ENCODE results near the gene B3GNT3. TPM values are rescaled to one million over a fixed set of nuclear protein-coding genes. Genes with fewer than 3 reads are reported as not detected.

The B3GNT3 gene
- total RNA-seq, 1 experiment from 2014 or later = not detected

DNA sequence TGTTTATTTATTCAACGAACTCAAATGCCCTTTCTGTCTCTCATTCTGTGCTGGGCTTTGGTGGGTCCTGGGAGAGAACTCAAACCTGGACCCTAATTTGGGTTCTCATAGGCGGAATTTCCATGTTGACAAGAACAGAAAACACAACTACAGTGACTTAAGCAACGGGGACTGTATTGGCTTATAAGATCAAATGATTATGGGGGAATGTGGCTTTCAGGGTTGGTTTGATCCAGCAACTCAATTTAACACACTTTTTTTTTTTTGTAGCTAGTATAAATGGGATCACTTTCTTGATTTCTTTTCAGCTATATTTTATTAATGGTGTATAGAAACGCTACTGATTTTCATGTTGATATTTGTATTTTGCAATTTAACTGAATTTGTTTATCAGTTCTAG lies 33.8 kb upstream of the B3GNT3 start:
- Histone ChIP-seq H3K4me3 (ENCODE audit: low read length) (no peak overlapping the region), H3K27ac (ENCODE audit: low read length) (peak overlapping the region; percentile 68), H3K36me3 (ENCODE audit: insufficient read depth, low read length) (peaks cover 9% of the 10 kb centered on the region), H3K9me2 (replicated peaks; ENCODE audit: insufficient read depth, low read length) (no peaks in the 10 kb centered on the region), H3K4me1 (ENCODE audit: low read length) (peaks cover 23% of the 10 kb centered on the region), H3K4me2 (ENCODE audit: low read depth, low read length, poor library complexity, severe bottlenecking) (no peak overlapping the region), H3K27me3 (ENCODE audit: low read length) (no peaks in the 10 kb centered on the region), H4K20me1 (ENCODE audit: insufficient read depth, low read depth, low read length) (no peaks in the 10 kb centered on the region), H3K9ac (ENCODE audit: low read length) (no peak overlapping the region), H3K79me2 (ENCODE audit: low read length) (no peaks in the 10 kb centered on the region), H2AFZ (ENCODE audit: low read length) (no peak overlapping the region), H3K9me3 (ENCODE audit: low read length) (no peaks in the 10 kb centered on the region)
- no peak for DNase-seq

DNA sequence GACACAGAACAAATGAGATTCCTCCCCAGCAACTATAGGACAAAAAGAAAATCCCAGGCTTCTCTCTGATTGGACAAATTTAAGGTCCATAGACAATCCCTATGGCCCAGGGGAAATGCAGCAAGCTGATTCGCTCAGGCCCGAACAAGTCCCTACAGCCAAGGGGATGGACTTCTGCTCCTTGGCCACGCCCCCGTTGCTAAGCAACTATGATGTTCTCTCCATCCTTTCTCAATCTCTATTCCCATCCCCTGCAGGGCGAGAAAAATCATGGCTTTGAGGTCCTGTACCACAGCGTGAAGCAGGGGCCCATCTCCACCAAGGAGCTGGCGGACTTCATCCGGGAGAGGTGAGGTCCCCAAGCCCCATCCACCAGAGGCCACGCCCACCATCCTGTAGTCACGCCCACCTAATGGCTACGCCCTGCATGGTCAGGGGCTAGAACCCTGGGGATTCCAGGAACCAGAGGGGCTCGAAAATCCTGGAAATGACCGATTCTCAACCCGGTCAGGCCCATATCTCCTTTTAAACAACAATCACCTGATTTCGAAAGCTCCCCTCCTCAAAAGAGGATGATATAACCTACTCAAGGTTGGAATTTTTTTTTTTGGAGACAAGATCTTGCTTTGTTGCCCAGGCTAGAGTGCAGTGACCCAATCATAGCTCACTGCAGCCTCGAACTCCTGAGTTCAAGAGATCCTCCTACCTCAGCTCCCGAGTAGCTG lies 32.3 kb upstream of the B3GNT3 start:
- peaks cover 19% of the 10 kb centered on the region for H3K4me1 ChIP-seq (ENCODE audit: low read length)
- H3K36me3 ChIP-seq (ENCODE audit: insufficient read depth, low read length) = peaks cover 14% of the 10 kb centered on the region
- H3K4me3 ChIP-seq (ENCODE audit: low read length) = no peak overlapping the region
- no peaks in the 10 kb centered on the region for H3K27me3 ChIP-seq (ENCODE audit: low read length)
- no peaks in the 10 kb centered on the region for H4K20me1 ChIP-seq (ENCODE audit: insufficient read depth, low read depth, low read length)
- peak; percentile 86 for DNase-seq
- no peak overlapping the region for H2AFZ ChIP-seq (ENCODE audit: low read length)
- H3K4me2 ChIP-seq (ENCODE audit: low read depth, low read length, poor library complexity, severe bottlenecking) = no peak overlapping the region
- H3K9ac ChIP-seq (ENCODE audit: low read length) = no peak overlapping the region
- no peaks in the 10 kb centered on the region for H3K9me2 ChIP-seq (replicated peaks; ENCODE audit: insufficient read depth, low read length)
- H3K27ac ChIP-seq (ENCODE audit: low read length) = no peak overlapping the region
- H3K79me2 ChIP-seq (ENCODE audit: low read length) = no peaks in the 10 kb centered on the region
- no peaks in the 10 kb centered on the region for H3K9me3 ChIP-seq (ENCODE audit: low read length)

DNA sequence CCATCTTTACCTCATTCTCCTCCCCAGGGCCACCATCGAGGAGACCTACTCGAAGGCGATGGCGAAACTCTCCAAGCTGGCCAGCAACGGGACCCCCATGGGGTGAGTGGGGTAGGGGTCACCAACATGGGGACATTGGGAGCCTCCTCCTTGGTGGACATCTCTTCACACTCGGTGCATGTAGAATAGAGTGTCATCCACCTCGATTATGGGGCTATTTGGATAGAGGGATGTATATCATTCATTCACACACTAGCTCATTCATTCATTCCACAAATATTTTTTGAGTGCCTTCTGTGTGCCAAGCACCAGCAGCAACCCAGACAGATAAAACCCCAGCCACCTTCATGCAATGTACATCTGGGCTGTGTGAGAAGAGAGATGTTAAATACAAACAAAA lies 30.6 kb upstream of the B3GNT3 start:
- H4K20me1 ChIP-seq (ENCODE audit: insufficient read depth, low read depth, low read length) = no peaks in the 10 kb centered on the region
- H3K9ac ChIP-seq (ENCODE audit: low read length) = no peak overlapping the region
- H2AFZ ChIP-seq (ENCODE audit: low read length) = no peak overlapping the region
- DNase-seq = no peak
- H3K9me3 ChIP-seq (ENCODE audit: low read length) = no peaks in the 10 kb centered on the region
- H3K9me2 ChIP-seq (replicated peaks; ENCODE audit: insufficient read depth, low read length) = no peaks in the 10 kb centered on the region
- H3K4me3 ChIP-seq (ENCODE audit: low read length) = no peak overlapping the region
- no peak overlapping the region for H3K4me2 ChIP-seq (ENCODE audit: low read depth, low read length, poor library complexity, severe bottlenecking)
- H3K27me3 ChIP-seq (ENCODE audit: low read length) = no peaks in the 10 kb centered on the region
- peaks cover 18% of the 10 kb centered on the region for H3K4me1 ChIP-seq (ENCODE audit: low read length)
- peaks cover 15% of the 10 kb centered on the region for H3K36me3 ChIP-seq (ENCODE audit: insufficient read depth, low read length)
- no peak overlapping the region for H3K27ac ChIP-seq (ENCODE audit: low read length)
- H3K79me2 ChIP-seq (ENCODE audit: low read length) = no peaks in the 10 kb centered on the region

DNA sequence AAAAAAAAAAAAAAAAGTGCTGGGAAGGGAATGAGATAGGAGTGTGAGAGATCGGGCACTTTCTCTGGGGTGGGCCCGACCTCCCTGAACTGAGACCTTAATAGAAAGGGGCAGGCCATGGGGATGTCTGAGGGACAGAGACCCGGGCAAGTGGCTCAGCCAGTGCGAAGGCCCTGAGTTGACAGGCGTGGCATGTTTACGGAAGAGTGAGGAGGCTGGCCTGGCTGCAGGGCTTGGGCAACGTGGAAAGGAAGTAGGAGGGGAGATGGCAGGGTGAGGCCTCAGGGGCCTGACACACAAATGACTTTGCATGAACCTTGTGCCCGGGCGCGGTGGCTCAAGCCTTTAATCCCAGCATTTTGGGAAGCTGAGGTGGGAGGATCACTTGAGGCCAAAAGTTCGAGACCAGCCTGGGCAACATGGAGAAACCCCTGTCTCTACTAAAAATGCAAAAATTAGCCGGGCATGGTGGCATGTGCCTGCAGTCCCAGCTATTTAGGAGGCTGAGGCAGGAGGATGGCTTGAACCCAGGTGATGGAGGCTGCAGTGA lies 29.8 kb upstream of the B3GNT3 start:
- Histone ChIP-seq H3K27ac (ENCODE audit: low read length) (no peak overlapping the region), H3K9me3 (ENCODE audit: low read length) (no peaks in the 10 kb centered on the region), H3K79me2 (ENCODE audit: low read length) (no peaks in the 10 kb centered on the region), H3K27me3 (ENCODE audit: low read length) (no peaks in the 10 kb centered on the region), H3K4me2 (ENCODE audit: low read depth, low read length, poor library complexity, severe bottlenecking) (no peak overlapping the region), H3K36me3 (ENCODE audit: insufficient read depth, low read length) (peaks cover 18% of the 10 kb centered on the region; the same call in 1 of the 2 replicates), H3K9ac (ENCODE audit: low read length) (no peak overlapping the region), H2AFZ (ENCODE audit: low read length) (no peak overlapping the region), H3K4me1 (ENCODE audit: low read length) (peaks cover 10% of the 10 kb centered on the region), H3K4me3 (ENCODE audit: low read length) (no peak overlapping the region), H3K9me2 (replicated peaks; ENCODE audit: insufficient read depth, low read length) (no peaks in the 10 kb centered on the region), H4K20me1 (ENCODE audit: insufficient read depth, low read depth, low read length) (no peaks in the 10 kb centered on the region)
- DNase-seq = no peak

DNA sequence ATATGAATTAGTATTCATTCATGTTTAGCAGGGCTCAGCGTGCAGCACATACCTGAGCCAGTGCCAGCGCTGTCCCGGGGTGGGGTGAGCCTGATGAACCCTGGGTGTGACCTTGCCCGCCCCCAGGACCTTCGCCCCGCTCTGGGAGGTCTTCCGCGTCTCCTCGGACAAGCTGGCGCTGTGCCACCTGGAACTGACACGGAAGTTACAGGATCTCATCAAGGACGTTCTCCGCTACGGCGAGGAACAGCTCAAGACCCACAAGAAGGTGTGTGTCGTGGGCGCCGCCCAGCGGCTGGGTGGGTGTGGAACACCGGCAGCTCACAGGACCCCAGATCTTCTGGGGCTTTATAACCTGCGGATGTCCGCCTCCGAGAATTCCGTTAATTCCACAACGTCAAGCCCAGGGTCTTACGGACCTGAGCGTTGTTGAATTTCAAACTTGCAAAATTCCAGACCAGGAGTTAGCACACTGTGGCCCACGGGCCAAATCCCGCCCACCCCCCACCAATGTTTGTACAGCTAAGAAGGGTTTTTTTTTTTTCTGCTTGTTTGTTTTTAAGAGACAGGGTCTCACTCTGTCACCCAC lies 28.3 kb upstream of the B3GNT3 start:
- Histone ChIP-seq H3K9me3 (ENCODE audit: low read length) (no peaks in the 10 kb centered on the region), H3K27ac (ENCODE audit: low read length) (no peak overlapping the region), H2AFZ (ENCODE audit: low read length) (no peak overlapping the region), H3K79me2 (ENCODE audit: low read length) (no peaks in the 10 kb centered on the region), H3K36me3 (ENCODE audit: insufficient read depth, low read length) (peaks cover 21% of the 10 kb centered on the region; the same call in 1 of the 2 replicates), H3K4me3 (ENCODE audit: low read length) (no peak overlapping the region), H3K27me3 (ENCODE audit: low read length) (no peaks in the 10 kb centered on the region), H3K4me2 (ENCODE audit: low read depth, low read length, poor library complexity, severe bottlenecking) (no peak overlapping the region), H3K4me1 (ENCODE audit: low read length) (no peaks in the 10 kb centered on the region), H4K20me1 (ENCODE audit: insufficient read depth, low read depth, low read length) (no peaks in the 10 kb centered on the region), H3K9ac (ENCODE audit: low read length) (no peak overlapping the region), H3K9me2 (replicated peaks; ENCODE audit: insufficient read depth, low read length) (no peaks in the 10 kb centered on the region)
- DNase-seq = peak; percentile 86

DNA sequence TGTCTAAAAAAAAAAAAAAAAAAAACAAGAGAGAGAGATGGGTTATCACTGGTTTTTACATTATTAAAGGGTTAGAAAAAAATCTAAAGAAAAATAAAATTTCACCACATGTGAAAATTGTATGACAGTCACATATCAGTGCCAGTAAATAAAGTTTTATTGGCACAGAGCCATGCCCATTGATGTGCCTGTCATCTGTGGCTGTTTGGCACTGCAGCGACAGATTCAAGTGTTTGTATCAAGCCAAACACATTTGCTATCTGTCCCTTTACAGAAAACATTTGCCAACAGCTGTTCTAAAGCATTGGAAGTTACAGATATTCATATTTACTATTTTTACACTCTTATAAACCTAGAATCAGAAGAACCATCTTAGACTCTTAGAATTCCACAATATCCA lies 27.4 kb upstream of the B3GNT3 start:
- Histone ChIP-seq H3K9me2 (replicated peaks; ENCODE audit: insufficient read depth, low read length) (no peaks in the 10 kb centered on the region), H3K9me3 (ENCODE audit: low read length) (no peaks in the 10 kb centered on the region), H3K36me3 (ENCODE audit: insufficient read depth, low read length) (peaks cover 20% of the 10 kb centered on the region; the same call in 1 of the 2 replicates), H3K4me2 (ENCODE audit: low read depth, low read length, poor library complexity, severe bottlenecking) (no peak overlapping the region), H3K4me1 (ENCODE audit: low read length) (no peaks in the 10 kb centered on the region), H3K27me3 (ENCODE audit: low read length) (no peaks in the 10 kb centered on the region), H3K9ac (ENCODE audit: low read length) (no peak overlapping the region), H4K20me1 (ENCODE audit: insufficient read depth, low read depth, low read length) (no peaks in the 10 kb centered on the region), H3K4me3 (ENCODE audit: low read length) (no peak overlapping the region), H2AFZ (ENCODE audit: low read length) (no peak overlapping the region), H3K27ac (ENCODE audit: low read length) (no peak overlapping the region), H3K79me2 (ENCODE audit: low read length) (no peaks in the 10 kb centered on the region)
- DNase-seq = no peak

DNA sequence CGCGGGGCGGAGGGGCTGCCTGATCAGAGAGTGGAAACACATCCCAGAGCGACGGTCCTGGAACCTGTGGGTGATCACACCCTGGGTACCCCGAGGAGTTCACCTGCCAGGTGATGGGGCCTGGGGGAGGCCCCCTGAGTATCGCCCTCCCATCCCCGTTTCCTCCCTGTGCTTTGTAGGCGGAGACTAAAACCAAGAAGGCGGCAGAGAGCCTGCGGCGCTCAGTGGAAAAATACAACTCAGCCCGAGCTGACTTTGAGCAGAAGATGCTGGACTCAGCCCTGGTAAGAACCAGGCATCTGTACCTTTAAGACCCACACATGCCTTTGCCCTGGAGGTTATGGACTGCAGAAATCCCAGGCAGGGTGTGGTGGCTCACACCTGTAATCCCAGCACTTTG lies 24.3 kb upstream of the B3GNT3 start:
- H3K4me2 ChIP-seq (ENCODE audit: low read depth, low read length, poor library complexity, severe bottlenecking) = no peak overlapping the region
- H3K27me3 ChIP-seq (ENCODE audit: low read length) = no peaks in the 10 kb centered on the region
- no peak overlapping the region for H2AFZ ChIP-seq (ENCODE audit: low read length)
- H3K4me1 ChIP-seq (ENCODE audit: low read length) = no peaks in the 10 kb centered on the region
- H4K20me1 ChIP-seq (ENCODE audit: insufficient read depth, low read depth, low read length) = no peaks in the 10 kb centered on the region
- no peaks in the 10 kb centered on the region for H3K9me2 ChIP-seq (replicated peaks; ENCODE audit: insufficient read depth, low read length)
- H3K9ac ChIP-seq (ENCODE audit: low read length) = no peak overlapping the region
- H3K79me2 ChIP-seq (ENCODE audit: low read length) = no peaks in the 10 kb centered on the region
- no peak overlapping the region for H3K27ac ChIP-seq (ENCODE audit: low read length)
- no peak overlapping the region for H3K4me3 ChIP-seq (ENCODE audit: low read length)
- H3K36me3 ChIP-seq (ENCODE audit: insufficient read depth, low read length) = peaks cover 16% of the 10 kb centered on the region; the same call in 1 of the 2 replicates
- no peaks in the 10 kb centered on the region for H3K9me3 ChIP-seq (ENCODE audit: low read length)
- DNase-seq = no peak

DNA sequence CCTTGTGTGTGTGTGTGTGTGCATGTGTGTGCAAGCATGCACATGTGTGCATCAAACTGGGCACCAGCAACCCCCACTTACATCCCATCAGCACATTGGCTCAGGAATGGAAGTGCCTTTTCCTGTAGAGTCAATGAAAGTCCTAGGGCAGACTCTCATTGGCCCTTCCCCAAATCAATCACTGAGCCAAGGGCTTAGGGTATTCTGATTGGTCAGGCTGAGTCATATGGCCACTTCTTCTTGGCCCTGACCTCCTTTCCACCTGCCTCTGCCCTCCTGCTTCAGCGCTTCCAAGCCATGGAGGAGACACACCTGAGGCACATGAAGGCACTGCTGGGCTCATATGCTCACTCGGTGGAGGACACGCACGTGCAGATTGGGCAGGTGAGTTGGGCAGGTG lies 22.8 kb upstream of the B3GNT3 start:
- Histone ChIP-seq H3K9ac (ENCODE audit: low read length) (no peak overlapping the region), H3K36me3 (ENCODE audit: insufficient read depth, low read length) (peaks cover 13% of the 10 kb centered on the region; the same call in 1 of the 2 replicates), H3K9me2 (replicated peaks; ENCODE audit: insufficient read depth, low read length) (no peaks in the 10 kb centered on the region), H3K4me1 (ENCODE audit: low read length) (no peaks in the 10 kb centered on the region), H3K79me2 (ENCODE audit: low read length) (no peaks in the 10 kb centered on the region), H3K4me3 (ENCODE audit: low read length) (no peak overlapping the region), H2AFZ (ENCODE audit: low read length) (no peak overlapping the region), H3K9me3 (ENCODE audit: low read length) (no peaks in the 10 kb centered on the region), H4K20me1 (ENCODE audit: insufficient read depth, low read depth, low read length) (no peaks in the 10 kb centered on the region; the same call in 1 of the 2 replicates), H3K27ac (ENCODE audit: low read length) (no peak overlapping the region), H3K4me2 (ENCODE audit: low read depth, low read length, poor library complexity, severe bottlenecking) (no peak overlapping the region), H3K27me3 (ENCODE audit: low read length) (no peaks in the 10 kb centered on the region)
- DNase-seq = peak; percentile 75

Measured in Karpas-422 (cell line).